ENCODE measurements around the gene RPS2.
"Not testable (repeated sequence)": the region's sequence is repeated elsewhere in the genome, so short reads cannot be mapped to it uniquely, and the experiment has no call there.

The RPS2 gene

GRCh38 chr16:1941162-1942046 lies 23.2 kb downstream of the RPS2 start:
- no peak for DNase-seq

- DNase-seq, result no peak
These were observed 24.1 kb downstream of the RPS2 start for GRCh38 chr16:1940273-1941161.

GRCh38 chr16:1939833-1940232 lies 24.8 kb downstream of the RPS2 start:
- DNase-seq, result not testable (repeated sequence)

GRCh38 chr16:1938910-1939309 lies 25.7 kb downstream of the RPS2 start:
- DNase-seq, result no peak

GRCh38 chr16:1938316-1938715 lies 26.3 kb downstream of the RPS2 start:
- no peak for DNase-seq

- no peak for DNase-seq
These were observed 27.6 kb downstream of the RPS2 start for GRCh38 chr16:1936945-1937479.

GRCh38 chr16:1933097-1933661 lies 31.4 kb downstream of the RPS2 start:
- DNase-seq, result no peak

- DNase-seq, result no peak
These were observed 32.3 kb downstream of the RPS2 start for GRCh38 chr16:1932050-1933028.

GRCh38 chr16:1930338-1930720 lies 34.3 kb downstream of the RPS2 start:
- no peak for DNase-seq

- no peak for DNase-seq
These were observed 34.9 kb downstream of the RPS2 start for GRCh38 chr16:1929578-1930337.

- no peak for DNase-seq
These were observed 35.5 kb downstream of the RPS2 start for GRCh38 chr16:1929105-1929504.

- DNase-seq, result no peak
These were observed 38.4 kb downstream of the RPS2 start for GRCh38 chr16:1926271-1926670.

GRCh38 chr16:1924095-1924494 lies 40.5 kb downstream of the RPS2 start:
- no peak for DNase-seq

GRCh38 chr16:1923299-1924034 lies 41.2 kb downstream of the RPS2 start:
- DNase-seq, result peak; percentile 68

- no peak for DNase-seq
These were observed 42.3 kb downstream of the RPS2 start for GRCh38 chr16:1922357-1922756.

GRCh38 chr16:1920727-1921171 lies 43.9 kb downstream of the RPS2 start:
- DNase-seq, result no peak

- not testable (repeated sequence) for DNase-seq
These were observed 44.5 kb downstream of the RPS2 start for GRCh38 chr16:1920122-1920521.

GRCh38 chr16:1919327-1919998 lies 45.2 kb downstream of the RPS2 start:
- no peak for DNase-seq
